NCI-H226 (cell line): ENCODE data around the gene HSPB7.
A peak's percentile ranks its signal among the peaks of the same experiment; 100 is the strongest.
"Not testable (repeated sequence)": the region's sequence is repeated elsewhere in the genome, so short reads cannot be mapped to it uniquely, and the experiment has no call there.

Experiments used
- DNase-seq: peaks from one replicate; pipeline ENCODE4 v3.0.0-alpha.2; 2015

HSPB7 gene

DNA sequence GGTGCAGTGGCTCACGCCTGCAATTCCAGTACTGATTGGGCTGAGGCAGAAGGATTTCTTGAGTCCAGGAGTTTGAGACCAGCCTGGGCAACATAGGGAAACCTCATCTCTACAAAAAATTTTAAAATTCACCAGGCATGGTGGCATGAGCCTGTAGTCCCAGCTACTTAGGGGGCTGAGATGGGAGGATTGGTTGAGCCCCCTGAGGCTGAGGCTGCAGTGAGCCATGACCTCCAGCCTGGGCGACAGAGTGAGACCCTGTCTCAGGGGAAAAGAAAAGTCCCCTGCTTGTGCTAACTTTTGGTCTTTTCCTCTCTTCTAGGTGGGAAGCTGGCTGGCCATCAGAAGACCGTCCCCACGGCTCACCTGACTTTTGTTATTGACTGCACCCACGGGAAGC lies 12.2 kb downstream of the HSPB7 start:
- no peak for DNase-seq

DNA sequence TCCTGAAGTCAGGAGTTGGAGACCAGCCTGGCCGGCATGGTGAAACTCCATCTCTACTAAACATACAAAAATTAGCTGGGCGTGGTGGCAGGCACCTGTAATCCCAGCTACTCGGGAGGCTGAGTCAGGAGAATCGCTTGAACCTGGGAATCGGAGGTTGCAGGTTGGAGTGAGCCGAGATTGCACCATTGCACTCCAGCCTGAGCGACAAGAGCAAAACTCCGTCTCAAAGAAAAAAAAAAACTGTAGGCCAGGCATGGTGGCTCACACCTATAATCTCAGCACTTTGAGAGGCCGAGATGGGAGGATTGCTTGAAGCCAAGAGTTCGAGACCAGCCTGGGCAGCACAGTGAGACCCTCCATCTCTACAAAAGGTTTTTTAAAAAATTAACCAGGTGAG lies 16.6 kb downstream of the HSPB7 start:
- DNase-seq = not testable (repeated sequence)

- DNase-seq = no peak
Measured at GRCh38 chr1:15998929-15999328, 18.9 kb downstream of the HSPB7 start.

DNA sequence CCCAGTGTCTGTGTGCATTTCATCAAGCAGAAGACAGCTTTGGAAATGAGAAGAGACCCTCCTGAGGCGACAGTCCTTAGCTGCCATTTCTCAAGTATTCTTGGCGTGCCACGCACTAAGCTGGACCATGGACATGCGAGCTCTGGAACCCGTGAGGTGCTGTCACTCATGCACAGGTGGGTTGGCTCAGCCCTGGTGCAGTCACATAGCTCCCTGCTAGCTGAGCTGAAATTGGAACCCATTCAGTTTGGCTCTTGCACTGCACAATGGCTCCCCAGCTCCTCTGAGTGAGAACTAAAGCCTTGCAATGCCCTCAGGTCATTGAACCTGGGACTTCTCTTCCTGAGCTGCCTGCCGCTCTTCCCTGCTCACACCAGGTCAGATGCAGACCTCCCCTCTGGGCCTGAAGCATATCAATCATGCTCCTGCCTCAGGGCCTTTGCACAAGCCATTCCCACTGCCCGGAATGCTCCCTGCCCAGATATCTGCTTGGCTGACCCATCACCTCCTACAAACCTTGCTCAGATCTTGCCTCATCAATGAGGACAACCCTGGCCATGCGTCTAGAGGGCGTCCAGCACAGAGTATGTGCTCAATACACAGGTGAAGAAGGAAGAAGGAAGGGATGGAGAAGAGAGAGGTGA lies 20.1 kb downstream of the HSPB7 start:
- DNase-seq = no peak

- no peak for DNase-seq
Measured at GRCh38 chr1:15997076-15997585, 20.7 kb downstream of the HSPB7 start.

DNA sequence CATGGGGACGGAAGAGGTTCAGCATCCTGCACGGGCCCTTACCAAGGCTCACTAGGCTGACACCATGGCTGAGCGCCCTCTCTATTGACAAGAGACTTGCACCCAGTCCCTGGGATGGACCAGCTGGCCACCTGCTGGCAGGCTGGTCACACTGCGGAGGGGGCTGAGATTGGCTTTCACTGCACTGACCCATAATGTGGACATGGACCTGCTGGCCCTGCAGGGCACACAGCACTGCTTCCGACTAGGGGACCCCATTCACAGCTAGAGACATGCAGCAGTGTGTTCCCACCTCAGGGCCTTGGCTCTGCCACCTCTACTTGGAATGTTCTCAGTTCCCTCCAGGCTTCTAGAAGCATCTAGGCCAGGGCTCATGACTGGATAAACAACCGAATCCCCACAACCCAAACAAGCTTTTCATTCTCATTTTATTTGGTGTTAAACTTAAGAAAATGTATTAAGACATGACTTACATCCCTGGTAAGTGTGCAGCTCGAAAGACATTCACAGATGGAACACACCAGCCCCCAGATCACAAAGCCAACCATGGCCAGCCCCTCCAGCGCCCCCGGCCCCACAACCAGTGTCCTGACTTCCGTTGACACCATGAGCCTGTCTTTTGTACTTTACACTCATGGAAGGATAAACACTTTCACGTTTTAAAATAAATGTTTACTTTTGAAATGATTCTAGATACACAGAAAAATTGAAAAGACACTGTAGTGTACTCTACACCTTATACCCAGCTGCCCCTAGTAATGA lies 23.1 kb downstream of the HSPB7 start:
- peak; percentile 22 for DNase-seq

DNA sequence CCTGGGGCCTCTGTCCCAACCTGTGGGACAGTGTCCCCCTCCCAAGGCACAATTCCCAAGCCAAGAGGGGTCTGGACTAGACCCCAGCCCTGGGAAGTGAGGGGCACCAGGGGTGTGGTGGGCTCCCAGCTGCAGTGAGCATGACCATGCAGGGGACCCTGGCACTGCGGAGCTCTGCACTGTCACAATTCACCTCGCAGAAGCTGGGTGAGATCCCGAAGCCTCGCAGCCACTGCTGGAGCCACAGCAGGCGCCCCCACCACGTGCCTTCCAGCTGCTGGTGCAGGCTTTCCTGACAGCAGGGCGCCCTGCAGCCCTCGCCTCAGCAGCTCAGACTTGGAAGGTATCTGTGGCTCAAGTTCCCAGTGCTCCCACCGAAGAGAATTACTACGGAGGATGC lies 23.8 kb downstream of the HSPB7 start:
- DNase-seq = no peak

DNA sequence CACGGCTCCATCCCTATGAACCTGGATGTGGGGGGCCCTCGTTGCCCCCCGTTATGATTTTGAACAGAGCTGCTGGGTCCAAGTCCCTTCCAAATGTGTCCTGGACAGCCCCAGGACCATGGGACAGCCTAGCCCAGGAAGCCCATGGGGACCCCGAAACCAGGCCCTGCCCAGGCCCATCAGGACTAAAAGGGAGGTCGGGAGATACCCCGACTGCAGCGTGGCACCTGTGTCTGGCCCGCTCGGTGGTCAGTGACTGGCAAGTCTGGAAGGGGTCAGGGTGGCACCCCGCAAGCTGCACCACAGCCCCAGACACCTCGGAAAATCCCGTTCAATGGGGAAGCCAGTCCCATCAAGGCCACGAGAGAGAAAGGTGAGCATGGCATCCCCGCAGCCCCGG lies 24.2 kb downstream of the HSPB7 start:
- DNase-seq = no peak

GRCh38 chr1:15992582-15993500 lies 25.0 kb downstream of the HSPB7 start:
- no peak for DNase-seq

- DNase-seq = no peak
Measured at GRCh38 chr1:15992187-15992553, 25.7 kb downstream of the HSPB7 start.

DNA sequence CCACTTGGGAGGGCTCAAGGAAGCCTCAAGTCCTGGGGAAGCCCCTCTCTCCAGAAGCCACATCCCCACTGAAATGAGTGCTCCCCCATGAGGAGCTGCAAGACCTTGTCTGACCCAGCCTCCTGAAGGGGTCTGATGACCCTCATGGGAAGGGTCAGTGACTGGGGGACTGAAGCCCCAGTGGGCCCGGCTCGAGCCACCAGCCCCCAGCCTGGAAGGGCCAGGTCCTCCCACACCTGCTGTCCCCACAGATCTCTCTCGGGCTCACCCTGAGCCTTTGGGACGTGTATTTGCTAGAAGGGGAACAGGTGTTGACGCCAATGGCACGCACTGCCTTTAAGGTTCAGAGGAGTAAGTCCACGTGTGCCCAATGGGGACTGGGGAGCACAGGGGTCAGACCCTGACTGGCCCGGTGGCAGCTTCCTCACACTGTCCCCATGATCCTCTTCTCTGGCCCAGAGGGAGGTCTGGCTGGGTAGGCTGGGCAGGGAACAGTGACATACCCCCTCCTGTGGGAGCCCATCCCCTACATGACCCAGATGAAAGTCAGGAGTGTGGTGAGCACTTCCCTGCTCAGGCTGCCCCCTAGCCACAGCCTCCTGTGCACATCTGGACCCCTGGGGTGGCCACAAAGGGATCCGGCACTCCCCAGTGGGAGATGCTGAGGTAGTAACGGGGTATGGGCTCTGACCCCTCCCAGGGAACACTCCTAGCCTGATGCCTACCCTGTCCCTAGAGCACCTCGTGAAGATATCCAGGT lies 26.2 kb downstream of the HSPB7 start:
- DNase-seq = no peak

- DNase-seq = no peak
Measured at GRCh38 chr1:15989776-15990175, 28.1 kb downstream of the HSPB7 start.

DNA sequence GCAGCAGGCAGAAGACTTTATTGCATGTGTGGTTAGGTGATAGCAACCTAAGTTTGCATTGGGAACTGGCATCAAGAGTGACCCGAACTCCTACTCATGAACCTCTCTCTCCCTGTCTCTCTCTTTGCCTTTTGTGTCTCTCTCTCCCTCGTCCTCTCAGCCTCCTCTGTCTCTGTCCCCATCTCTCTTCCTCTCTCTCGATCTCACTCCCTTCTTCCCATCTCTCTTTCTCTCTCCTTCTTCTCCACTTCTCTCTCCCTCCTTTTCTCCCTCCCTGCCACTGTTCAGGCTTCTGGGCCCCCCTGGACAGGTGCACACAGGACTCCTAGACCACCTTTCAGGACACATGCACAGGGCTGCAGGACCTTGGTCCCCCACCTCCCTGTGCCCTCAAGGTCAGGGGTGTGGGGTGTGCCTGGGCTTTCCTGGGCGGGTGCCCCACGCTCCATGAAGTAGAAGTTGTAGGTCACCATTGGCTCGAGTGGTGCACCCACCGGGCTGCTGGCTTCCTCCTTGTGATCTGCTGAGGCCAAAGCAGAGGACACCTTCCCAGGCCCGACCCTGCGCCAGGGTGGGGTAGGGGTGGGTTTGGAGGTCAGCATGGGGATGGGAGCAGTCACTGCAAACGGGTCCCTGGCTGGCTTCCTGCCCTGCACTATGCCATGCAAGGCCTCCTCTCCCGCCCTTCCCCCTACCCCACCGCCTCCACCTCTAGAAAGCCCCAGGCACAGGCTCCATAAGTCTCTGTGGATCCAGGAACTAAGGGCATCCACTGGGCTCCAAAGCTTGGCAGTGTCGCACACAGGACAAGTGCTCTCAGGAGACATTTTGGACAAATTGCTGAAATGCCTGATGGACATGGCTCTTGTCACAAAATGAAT lies 28.7 kb downstream of the HSPB7 start:
- DNase-seq = no peak

DNA sequence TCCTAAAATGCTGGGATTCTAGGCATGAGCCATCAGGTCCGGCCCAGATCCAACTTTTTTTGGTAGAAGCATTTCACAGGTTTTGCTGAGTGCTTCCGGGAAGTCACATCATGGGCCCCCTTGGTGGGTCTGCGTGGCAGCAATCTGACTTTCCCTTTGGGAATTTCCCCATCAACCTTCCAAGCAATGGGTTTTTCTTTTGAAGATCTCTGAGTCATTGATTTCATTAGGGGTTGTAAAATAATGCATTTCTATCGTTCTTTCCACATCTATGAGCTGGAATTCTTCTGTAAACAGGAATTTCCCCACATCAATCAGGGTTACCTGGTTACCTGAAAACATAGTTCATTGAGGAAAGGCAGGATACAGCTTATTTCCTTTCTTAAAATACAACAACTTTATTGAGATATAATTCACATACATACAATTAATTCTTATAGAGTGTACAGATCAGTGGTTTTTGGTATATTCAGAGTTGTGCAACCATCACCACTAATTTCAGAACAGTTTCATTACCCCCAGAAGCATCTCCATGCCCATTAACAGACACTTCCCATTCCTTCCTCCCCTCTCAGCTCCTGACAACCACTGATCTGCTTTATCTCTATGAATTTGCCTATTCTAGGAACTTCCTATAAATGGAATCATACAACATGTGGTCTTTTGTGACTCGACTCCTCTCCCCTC lies 32.1 kb downstream of the HSPB7 start:
- DNase-seq = peak; percentile 55

DNA sequence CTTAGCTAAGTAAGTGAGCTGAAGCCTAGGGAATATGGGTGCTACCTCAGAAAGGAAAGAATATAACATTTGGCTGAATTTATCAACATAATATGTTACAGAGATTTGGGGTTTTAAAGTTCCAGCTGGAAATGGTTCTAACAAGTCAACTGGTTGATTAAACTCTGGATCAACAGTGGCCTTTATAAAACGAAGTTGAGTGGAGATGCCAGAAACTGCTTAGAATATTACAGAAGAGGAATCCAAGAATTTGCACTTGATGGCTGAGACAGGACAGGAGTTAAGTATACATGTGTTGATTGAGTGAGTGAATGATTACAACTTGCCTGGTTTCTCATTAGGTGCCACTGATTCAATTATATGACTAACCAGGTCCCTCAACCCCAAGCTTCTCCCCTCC lies 34.6 kb downstream of the HSPB7 start:
- DNase-seq = no peak

DNA sequence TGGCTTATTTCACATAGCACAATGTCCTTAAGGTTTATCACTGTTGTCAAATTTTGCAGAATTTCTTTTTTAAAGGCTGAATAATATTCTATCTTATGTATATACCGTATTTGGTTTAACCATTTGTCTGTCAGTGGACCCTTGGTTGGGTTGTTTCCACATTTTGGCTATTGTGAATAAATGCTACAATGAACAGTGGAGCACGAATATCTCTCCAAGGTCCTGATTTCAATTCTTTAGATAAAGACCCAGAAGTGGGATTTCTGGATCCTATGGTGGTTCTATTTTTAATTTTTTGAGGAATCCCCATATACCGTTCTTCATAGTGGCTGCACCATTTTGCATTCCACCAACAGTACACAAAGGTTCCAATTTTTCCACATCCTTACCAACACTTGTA lies 36.2 kb downstream of the HSPB7 start:
- no peak for DNase-seq

GRCh38 chr1:15977947-15978346 lies 39.9 kb downstream of the HSPB7 start:
- not testable (repeated sequence) for DNase-seq

DNA sequence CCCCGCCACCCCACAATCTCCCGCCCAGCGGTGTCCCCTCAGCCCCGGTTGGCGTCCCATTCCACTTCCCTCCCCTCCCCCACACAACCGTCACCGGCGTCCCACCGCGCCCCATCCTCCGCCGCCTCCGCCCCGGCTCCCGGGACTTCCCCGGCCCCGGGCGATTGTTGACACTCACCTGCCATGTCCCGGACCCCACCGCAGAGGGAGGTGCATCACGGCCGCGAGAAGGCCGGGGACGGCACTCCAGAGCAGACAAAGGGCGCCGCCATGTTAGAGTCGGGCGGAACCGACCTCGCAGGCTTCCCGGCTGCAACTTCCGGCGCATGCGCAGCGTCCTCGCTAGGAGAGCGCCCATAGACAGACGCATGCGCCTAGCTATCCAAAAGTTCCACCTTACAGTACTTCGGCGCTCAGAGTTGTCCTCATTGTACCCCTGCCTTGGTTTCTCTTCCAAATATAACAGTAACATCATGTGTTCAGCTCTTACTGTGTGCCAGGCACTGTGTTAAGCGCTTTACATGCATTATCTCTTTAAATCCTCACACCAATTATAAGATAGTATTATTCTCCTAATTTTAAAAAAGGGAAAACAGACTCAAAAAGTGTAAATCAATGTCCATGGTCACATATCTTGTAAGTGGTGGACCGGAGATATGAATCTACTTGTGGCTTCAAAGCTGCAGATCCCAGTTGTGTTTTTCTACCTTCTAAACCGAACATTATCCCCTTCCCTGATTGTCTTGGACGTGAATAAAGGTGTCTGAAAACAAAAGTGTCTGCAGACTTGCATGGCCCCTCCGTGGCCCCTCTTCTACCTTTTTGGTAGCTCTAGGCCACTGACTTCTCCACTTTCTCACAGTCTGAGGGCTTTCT lies 41.8 kb downstream of the HSPB7 start, which contains the start of gene ZBTB17:
Gene ZBTB17 (minus strand): TSS at position 297 of the 876 bp plus-strand sequence. CDS start 27,606 bp downstream, outside the sequence.
- DNase-seq = peak; percentile 84

GRCh38 chr1:15975358-15975804 lies 42.5 kb downstream of the HSPB7 start:
- peak; percentile 30 for DNase-seq

- no peak for DNase-seq
Measured at GRCh38 chr1:15974855-15975254, 43.0 kb downstream of the HSPB7 start.
